ENCODE measurements around the gene WWP2.
"Not testable (repeated sequence)": the region's sequence is repeated elsewhere in the genome, so short reads cannot be mapped to it uniquely, and the experiment has no call there.

DNA sequence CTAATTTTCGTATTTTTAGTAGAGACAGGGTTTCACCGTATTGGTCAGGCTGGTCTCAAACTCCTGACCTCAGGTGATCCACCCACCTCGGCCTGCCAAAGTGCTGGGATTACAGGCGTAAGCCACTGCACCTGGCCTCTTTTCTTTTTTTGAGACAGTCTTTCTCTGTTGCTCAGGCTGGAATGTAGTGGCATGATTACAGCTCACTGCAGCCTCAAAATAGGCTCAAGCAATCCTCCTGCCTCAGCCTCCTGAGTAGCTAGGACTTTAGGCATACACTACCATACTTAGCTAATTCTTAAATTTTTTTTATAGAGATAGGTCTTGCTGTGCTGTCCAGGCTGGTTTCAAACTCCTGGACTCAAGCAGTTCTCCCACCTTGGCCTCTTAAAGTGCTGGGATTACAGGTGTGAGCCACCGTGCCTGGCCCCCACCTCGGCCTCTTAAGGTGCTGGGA, 29.3 kb downstream of the WWP2 start:
- not testable (repeated sequence) for TF ChIP-seq EZH2 (IDR thresholded peaks at IDR 0.05; ENCODE audit: borderline replicate concordance, insufficient read depth, low read length, poor library complexity, severe bottlenecking); POLR2AphosphoS5 (IDR thresholded peaks at IDR 0.05); EP300 (conservative IDR thresholded peaks at IDR 0.05; ENCODE audit: poor library complexity, severe bottlenecking); RAD21 (conservative IDR thresholded peaks at IDR 0.05); SMC3 (conservative IDR thresholded peaks at IDR 0.05; ENCODE audit: poor library complexity)
- TF ChIP-seq, protein P1, sequence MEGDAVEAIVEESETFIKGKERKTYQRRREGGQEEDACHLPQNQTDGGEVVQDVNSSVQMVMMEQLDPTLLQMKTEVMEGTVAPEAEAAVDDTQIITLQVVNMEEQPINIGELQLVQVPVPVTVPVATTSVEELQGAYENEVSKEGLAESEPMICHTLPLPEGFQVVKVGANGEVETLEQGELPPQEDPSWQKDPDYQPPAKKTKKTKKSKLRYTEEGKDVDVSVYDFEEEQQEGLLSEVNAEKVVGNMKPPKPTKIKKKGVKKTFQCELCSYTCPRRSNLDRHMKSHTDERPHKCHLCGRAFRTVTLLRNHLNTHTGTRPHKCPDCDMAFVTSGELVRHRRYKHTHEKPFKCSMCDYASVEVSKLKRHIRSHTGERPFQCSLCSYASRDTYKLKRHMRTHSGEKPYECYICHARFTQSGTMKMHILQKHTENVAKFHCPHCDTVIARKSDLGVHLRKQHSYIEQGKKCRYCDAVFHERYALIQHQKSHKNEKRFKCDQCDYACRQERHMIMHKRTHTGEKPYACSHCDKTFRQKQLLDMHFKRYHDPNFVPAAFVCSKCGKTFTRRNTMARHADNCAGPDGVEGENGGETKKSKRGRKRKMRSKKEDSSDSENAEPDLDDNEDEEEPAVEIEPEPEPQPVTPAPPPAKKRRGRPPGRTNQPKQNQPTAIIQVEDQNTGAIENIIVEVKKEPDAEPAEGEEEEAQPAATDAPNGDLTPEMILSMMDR (IDR thresholded peaks at IDR 0.05; ENCODE audit: poor library complexity, severe bottlenecking), result not testable (repeated sequence)
- TF ChIP-seq, protein P2, sequence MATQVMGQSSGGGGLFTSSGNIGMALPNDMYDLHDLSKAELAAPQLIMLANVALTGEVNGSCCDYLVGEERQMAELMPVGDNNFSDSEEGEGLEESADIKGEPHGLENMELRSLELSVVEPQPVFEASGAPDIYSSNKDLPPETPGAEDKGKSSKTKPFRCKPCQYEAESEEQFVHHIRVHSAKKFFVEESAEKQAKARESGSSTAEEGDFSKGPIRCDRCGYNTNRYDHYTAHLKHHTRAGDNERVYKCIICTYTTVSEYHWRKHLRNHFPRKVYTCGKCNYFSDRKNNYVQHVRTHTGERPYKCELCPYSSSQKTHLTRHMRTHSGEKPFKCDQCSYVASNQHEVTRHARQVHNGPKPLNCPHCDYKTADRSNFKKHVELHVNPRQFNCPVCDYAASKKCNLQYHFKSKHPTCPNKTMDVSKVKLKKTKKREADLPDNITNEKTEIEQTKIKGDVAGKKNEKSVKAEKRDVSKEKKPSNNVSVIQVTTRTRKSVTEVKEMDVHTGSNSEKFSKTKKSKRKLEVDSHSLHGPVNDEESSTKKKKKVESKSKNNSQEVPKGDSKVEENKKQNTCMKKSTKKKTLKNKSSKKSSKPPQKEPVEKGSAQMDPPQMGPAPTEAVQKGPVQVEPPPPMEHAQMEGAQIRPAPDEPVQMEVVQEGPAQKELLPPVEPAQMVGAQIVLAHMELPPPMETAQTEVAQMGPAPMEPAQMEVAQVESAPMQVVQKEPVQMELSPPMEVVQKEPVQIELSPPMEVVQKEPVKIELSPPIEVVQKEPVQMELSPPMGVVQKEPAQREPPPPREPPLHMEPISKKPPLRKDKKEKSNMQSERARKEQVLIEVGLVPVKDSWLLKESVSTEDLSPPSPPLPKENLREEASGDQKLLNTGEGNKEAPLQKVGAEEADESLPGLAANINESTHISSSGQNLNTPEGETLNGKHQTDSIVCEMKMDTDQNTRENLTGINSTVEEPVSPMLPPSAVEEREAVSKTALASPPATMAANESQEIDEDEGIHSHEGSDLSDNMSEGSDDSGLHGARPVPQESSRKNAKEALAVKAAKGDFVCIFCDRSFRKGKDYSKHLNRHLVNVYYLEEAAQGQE (IDR thresholded peaks at IDR 0.05; ENCODE audit: borderline replicate concordance), result not testable (repeated sequence)
